Upper lobe of left lung (tissue), 4 donors: ENCODE data around the gene TFF3.

Experiments
- CTCF ChIP-seq, 6 experiments: fragments of 450-650 bp in 4 of 6; fragments of 200-600 bp in 2 of 6; sonication (generic) in 2 of 6; IDR thresholded peaks; one replicate each; pipeline ENCODE4 v1.5.1; 2016 to 2019; ENCODE audit warnings: antibody characterized with exemption in 6 of 6
- EP300 ChIP-seq, 4 donors: sonication (generic); formaldehyde crosslinking; IDR thresholded peaks; one replicate each; pipeline ENCODE4 v1.5.1; 2017; ENCODE audit warnings: antibody characterized with exemption in 4 of 4, control low read depth in 2 of 4
- POLR2AphosphoS5 ChIP-seq, 2 donors: sonication (generic); formaldehyde crosslinking; IDR thresholded peaks; one replicate each; pipeline ENCODE4 v1.5.1; 2017; ENCODE audit warnings: antibody characterized with exemption in 2 of 2

GRCh38 chr21:42308161-42308913 lies 6.9 kb downstream of the TFF3 start:
- TF ChIP-seq CTCF (IDR thresholded peaks at IDR 0.05) (no peak), EP300 (IDR thresholded peaks at IDR 0.05) (no peak), POLR2AphosphoS5 (IDR thresholded peaks at IDR 0.05) (no peak)
